ENCODE data around the gene TMEM220. TPM values are rescaled to one million over a fixed set of nuclear protein-coding genes. Genes with fewer than 3 reads are reported as not detected.

Gene TMEM220
- total RNA-seq, 1 donor from 2014 or later = 2.3 TPM

GRCh38 chr17:10772425-10773380 is 42.9 kb upstream of the TMEM220 start:
- Mint-ChIP-seq H3K9me3 (ENCODE audit: unreplicated experiment) (no peaks in the 10 kb centered on the region), H3K4me1 (ENCODE audit: unreplicated experiment) (no peaks in the 10 kb centered on the region), H3K36me3 (ENCODE audit: low read depth, unreplicated experiment) (no peaks in the 10 kb centered on the region), H3K27me3 (ENCODE audit: unreplicated experiment) (peaks cover 3% of the 10 kb centered on the region), H3K27ac (ENCODE audit: unreplicated experiment) (no peak overlapping the region), H3K4me3 (ENCODE audit: unreplicated experiment) (no peak overlapping the region)
- DNase-seq (ENCODE audit: low spot score) = peak; percentile 47
- peak; percentile 98 for TF ChIP-seq CTCF (IDR thresholded peaks at IDR 0.05; ENCODE audit: unreplicated experiment)

DNA sequence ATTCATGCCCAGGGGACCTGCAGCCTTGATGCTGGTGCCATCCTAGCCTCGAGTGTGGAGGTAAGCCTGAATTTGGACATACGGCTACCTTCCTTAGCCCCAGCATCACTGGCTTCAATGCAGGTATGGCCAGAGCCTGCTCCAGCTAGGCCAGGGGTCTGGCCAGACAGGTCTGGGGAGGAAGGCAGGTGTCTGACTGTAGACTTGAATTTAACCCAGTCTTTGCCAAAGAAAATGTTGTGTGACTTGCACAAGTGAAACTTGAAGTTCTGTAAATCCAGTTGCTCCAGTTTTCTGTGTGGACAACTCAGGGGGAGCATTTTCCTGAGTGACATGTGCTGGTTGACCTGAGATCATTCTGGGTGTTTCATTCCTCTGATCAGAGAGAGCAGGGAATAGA is 41.3 kb upstream of the TMEM220 start:
- Mint-ChIP-seq H3K27ac (ENCODE audit: unreplicated experiment) (no peak overlapping the region), H3K27me3 (ENCODE audit: unreplicated experiment) (peaks cover 3% of the 10 kb centered on the region), H3K36me3 (ENCODE audit: low read depth, unreplicated experiment) (no peaks in the 10 kb centered on the region), H3K9me3 (ENCODE audit: unreplicated experiment) (no peaks in the 10 kb centered on the region), H3K4me3 (ENCODE audit: unreplicated experiment) (no peak overlapping the region), H3K4me1 (ENCODE audit: unreplicated experiment) (no peaks in the 10 kb centered on the region)
- no peak for TF ChIP-seq CTCF (IDR thresholded peaks at IDR 0.05; ENCODE audit: unreplicated experiment)
- no peak for DNase-seq (ENCODE audit: low spot score)

- TF ChIP-seq CTCF (IDR thresholded peaks at IDR 0.05; ENCODE audit: unreplicated experiment) = no peak
- Mint-ChIP-seq H3K4me1 (ENCODE audit: unreplicated experiment) (no peaks in the 10 kb centered on the region), H3K4me3 (ENCODE audit: unreplicated experiment) (no peak overlapping the region), H3K36me3 (ENCODE audit: low read depth, unreplicated experiment) (no peaks in the 10 kb centered on the region), H3K9me3 (ENCODE audit: unreplicated experiment) (no peaks in the 10 kb centered on the region), H3K27ac (ENCODE audit: unreplicated experiment) (no peak overlapping the region), H3K27me3 (ENCODE audit: unreplicated experiment) (peaks cover 1% of the 10 kb centered on the region)
- no peak for DNase-seq (ENCODE audit: low spot score)
Measured at GRCh38 chr17:10769840-10770239, 40.0 kb upstream of the TMEM220 start.

GRCh38 chr17:10768750-10769251 is 39.0 kb upstream of the TMEM220 start:
- H3K36me3 Mint-ChIP-seq (ENCODE audit: low read depth, unreplicated experiment) = no peaks in the 10 kb centered on the region
- H3K9me3 Mint-ChIP-seq (ENCODE audit: unreplicated experiment) = no peaks in the 10 kb centered on the region
- no peak overlapping the region for H3K4me3 Mint-ChIP-seq (ENCODE audit: unreplicated experiment)
- H3K4me1 Mint-ChIP-seq (ENCODE audit: unreplicated experiment) = no peaks in the 10 kb centered on the region
- DNase-seq (ENCODE audit: low spot score) = no peak
- no peak overlapping the region for H3K27ac Mint-ChIP-seq (ENCODE audit: unreplicated experiment)
- H3K27me3 Mint-ChIP-seq (ENCODE audit: unreplicated experiment) = peaks cover 1% of the 10 kb centered on the region
- TF ChIP-seq CTCF (IDR thresholded peaks at IDR 0.05; ENCODE audit: unreplicated experiment) = no peak

GRCh38 chr17:10767232-10767631 is 37.4 kb upstream of the TMEM220 start:
- no peaks in the 10 kb centered on the region for H3K36me3 Mint-ChIP-seq (ENCODE audit: low read depth, unreplicated experiment)
- no peak overlapping the region for H3K4me3 Mint-ChIP-seq (ENCODE audit: unreplicated experiment)
- H3K9me3 Mint-ChIP-seq (ENCODE audit: unreplicated experiment) = no peaks in the 10 kb centered on the region
- no peak overlapping the region for H3K27ac Mint-ChIP-seq (ENCODE audit: unreplicated experiment)
- peaks cover 1% of the 10 kb centered on the region for H3K27me3 Mint-ChIP-seq (ENCODE audit: unreplicated experiment)
- DNase-seq (ENCODE audit: low spot score) = no peak
- TF ChIP-seq CTCF (IDR thresholded peaks at IDR 0.05; ENCODE audit: unreplicated experiment) = no peak
- H3K4me1 Mint-ChIP-seq (ENCODE audit: unreplicated experiment) = no peaks in the 10 kb centered on the region

All from endothelial cell (in vitro differentiated cells).